HG03025 (cell line): ENCODE measurements around the gene UPP1.

Source experiments
- ATAC-seq: cut with Tn5 transposase; IDR thresholded peaks from one replicate; pipeline ENCODE4 v1.9.1; 2021; ENCODE audit warnings: mild to moderate bottlenecking, moderate library complexity; ENCODE audit not compliant: unreplicated experiment, low FRiP score

UPP1 gene

GRCh38 chr7:48148311-48148710 is 59.2 kb downstream of the UPP1 start:
- ATAC-seq: no peak

- no peak for ATAC-seq
Measured at GRCh38 chr7:48149058-48149457, 60.0 kb downstream of the UPP1 start.

GRCh38 chr7:48150086-48150485 is 61.0 kb downstream of the UPP1 start:
- ATAC-seq: no peak

GRCh38 chr7:48154792-48155413 is 65.8 kb downstream of the UPP1 start:
- no peak for ATAC-seq
